HL-60 (cell line): ENCODE results near the gene ANGPT4.

ENCODE experiments used
- CTCF ChIP-seq: IDR thresholded peaks from one replicate; pipeline ENCODE4 v1.5.1; 2011; ENCODE audit warnings: low read length, control low read depth, inconsistent platforms; ENCODE audit not compliant: insufficient read depth
- GABPA ChIP-seq: IDR thresholded peaks from 2 replicates; pipeline ENCODE4 v1.6.1; 2012; ENCODE audit warnings: low read depth
- POLR2AphosphoS5 ChIP-seq: IDR thresholded peaks from 2 replicates; pipeline ENCODE4 v1.6.1; 2012; ENCODE audit warnings: low read depth
- TF ChIP-seq, protein P1 (sequence below): IDR thresholded peaks from 2 replicates; pipeline ENCODE4 v1.6.1; 2012; ENCODE audit warnings: low read depth; ENCODE audit not compliant: insufficient replicate concordance

GRCh38 chr20:905396-905961, 10.7 kb downstream of the ANGPT4 start:
- no peak for TF ChIP-seq CTCF
- TF ChIP-seq, protein P1, sequence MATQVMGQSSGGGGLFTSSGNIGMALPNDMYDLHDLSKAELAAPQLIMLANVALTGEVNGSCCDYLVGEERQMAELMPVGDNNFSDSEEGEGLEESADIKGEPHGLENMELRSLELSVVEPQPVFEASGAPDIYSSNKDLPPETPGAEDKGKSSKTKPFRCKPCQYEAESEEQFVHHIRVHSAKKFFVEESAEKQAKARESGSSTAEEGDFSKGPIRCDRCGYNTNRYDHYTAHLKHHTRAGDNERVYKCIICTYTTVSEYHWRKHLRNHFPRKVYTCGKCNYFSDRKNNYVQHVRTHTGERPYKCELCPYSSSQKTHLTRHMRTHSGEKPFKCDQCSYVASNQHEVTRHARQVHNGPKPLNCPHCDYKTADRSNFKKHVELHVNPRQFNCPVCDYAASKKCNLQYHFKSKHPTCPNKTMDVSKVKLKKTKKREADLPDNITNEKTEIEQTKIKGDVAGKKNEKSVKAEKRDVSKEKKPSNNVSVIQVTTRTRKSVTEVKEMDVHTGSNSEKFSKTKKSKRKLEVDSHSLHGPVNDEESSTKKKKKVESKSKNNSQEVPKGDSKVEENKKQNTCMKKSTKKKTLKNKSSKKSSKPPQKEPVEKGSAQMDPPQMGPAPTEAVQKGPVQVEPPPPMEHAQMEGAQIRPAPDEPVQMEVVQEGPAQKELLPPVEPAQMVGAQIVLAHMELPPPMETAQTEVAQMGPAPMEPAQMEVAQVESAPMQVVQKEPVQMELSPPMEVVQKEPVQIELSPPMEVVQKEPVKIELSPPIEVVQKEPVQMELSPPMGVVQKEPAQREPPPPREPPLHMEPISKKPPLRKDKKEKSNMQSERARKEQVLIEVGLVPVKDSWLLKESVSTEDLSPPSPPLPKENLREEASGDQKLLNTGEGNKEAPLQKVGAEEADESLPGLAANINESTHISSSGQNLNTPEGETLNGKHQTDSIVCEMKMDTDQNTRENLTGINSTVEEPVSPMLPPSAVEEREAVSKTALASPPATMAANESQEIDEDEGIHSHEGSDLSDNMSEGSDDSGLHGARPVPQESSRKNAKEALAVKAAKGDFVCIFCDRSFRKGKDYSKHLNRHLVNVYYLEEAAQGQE: no peak
- TF ChIP-seq GABPA: no peak
- TF ChIP-seq POLR2AphosphoS5: no peak
